ENCODE results near the gene ATMIN.
A peak's percentile ranks its signal among the peaks of the same experiment; 100 is the strongest.

Gene ATMIN

GRCh38 chr16:81067166-81067565 is 31.5 kb downstream of the ATMIN start:
- DNase-seq (ENCODE audit: low read depth in 2 of 2), result no peak

GRCh38 chr16:81069063-81069462 is 33.4 kb downstream of the ATMIN start:
- DNase-seq (ENCODE audit: low read depth in 2 of 2), result no peak

- DNase-seq (ENCODE audit: low read depth in 2 of 2), result no peak
These were observed 35.3 kb downstream of the ATMIN start for GRCh38 chr16:81070979-81071378.

- DNase-seq (ENCODE audit: low read depth in 2 of 2), result no peak
These were observed 36.2 kb downstream of the ATMIN start for GRCh38 chr16:81071805-81072204.

- no peak for DNase-seq (ENCODE audit: low read depth in 2 of 2)
These were observed 38.1 kb downstream of the ATMIN start for GRCh38 chr16:81073560-81074330.

GRCh38 chr16:81076566-81077075 is 41.0 kb downstream of the ATMIN start:
- DNase-seq (ENCODE audit: low read depth in 2 of 2), result peak; percentile 92 to 94

- DNase-seq (ENCODE audit: low read depth in 2 of 2), result peak; percentile 91 to 96
These were observed 41.7 kb downstream of the ATMIN start, which contains the start of gene C16orf46 for GRCh38 chr16:81077076-81077940. Gene C16orf46, minus strand, starts transcription at chr16:81077238. Its CDS starts 13,283 bp downstream, at chr16:81063955.

GRCh38 chr16:81080233-81080632 is 44.6 kb downstream of the ATMIN start:
- no peak for DNase-seq (ENCODE audit: low read depth in 2 of 2)

- DNase-seq (ENCODE audit: low read depth in 2 of 2), result no peak
These were observed 45.4 kb downstream of the ATMIN start for GRCh38 chr16:81081014-81081413.

GRCh38 chr16:81088836-81089235 is 53.2 kb downstream of the ATMIN start:
- no peak for DNase-seq (ENCODE audit: low read depth in 2 of 2)

- DNase-seq (ENCODE audit: low read depth in 2 of 2), result no peak
These were observed 59.2 kb downstream of the ATMIN start for GRCh38 chr16:81094771-81095251.

- DNase-seq (ENCODE audit: low read depth in 2 of 2), result peak in 1 of 2 donors; percentile 0
These were observed 60.0 kb downstream of the ATMIN start for GRCh38 chr16:81095653-81095952.

GRCh38 chr16:81095953-81096714 is 60.5 kb downstream of the ATMIN start, which contains the start of gene GCSH:
Gene GCSH, minus strand, starts transcription at chr16:81096395. Its CDS starts 117 bp downstream, at chr16:81096278.
- DNase-seq (ENCODE audit: low read depth in 2 of 2), result peak; percentile 95 to 97

GRCh38 chr16:81096715-81097208 is 61.1 kb downstream of the ATMIN start:
- no peak for DNase-seq (ENCODE audit: low read depth in 2 of 2)
